ENCODE results near the gene NRROS.
"Not testable (repeated sequence)": the region's sequence is repeated elsewhere in the genome, so short reads cannot be mapped to it uniquely, and the experiment has no call there.

NRROS gene

GRCh38 chr3:196625331-196625730, 14.2 kb upstream of the NRROS start:
- DNase-seq = no peak

- DNase-seq = no peak
These were observed 11.6 kb upstream of the NRROS start for GRCh38 chr3:196627918-196628231.

GRCh38 chr3:196629228-196629627, 10.3 kb upstream of the NRROS start:
- DNase-seq = no peak

GRCh38 chr3:196631682-196632045, 7.8 kb upstream of the NRROS start:
- DNase-seq = no peak

- DNase-seq = peak; percentile 93
These were observed 7.3 kb upstream of the NRROS start for GRCh38 chr3:196632046-196632751.

GRCh38 chr3:196633555-196634151, 5.8 kb upstream of the NRROS start:
- DNase-seq = no peak

GRCh38 chr3:196634224-196634623, 5.3 kb upstream of the NRROS start:
- DNase-seq = no peak

GRCh38 chr3:196634829-196635228, 4.7 kb upstream of the NRROS start:
- no peak for DNase-seq

GRCh38 chr3:196636369-196637349, 2.8 kb upstream of the NRROS start:
- DNase-seq = no peak

GRCh38 chr3:196637941-196638340, 1.6 kb upstream of the NRROS start:
- not testable (repeated sequence) for DNase-seq

GRCh38 chr3:196638861-196639482, 522 bp upstream of the NRROS start:
- no peak for DNase-seq

- no peak for DNase-seq
These were observed 964 bp downstream of the NRROS start for GRCh38 chr3:196640297-196641018.

- DNase-seq = no peak
These were observed 2.0 kb downstream of the NRROS start for GRCh38 chr3:196641333-196642054.

- DNase-seq = no peak
These were observed 2.9 kb downstream of the NRROS start for GRCh38 chr3:196642434-196642833.

GRCh38 chr3:196643201-196643749, 3.8 kb downstream of the NRROS start:
- DNase-seq = peak; percentile 66

- DNase-seq = no peak
These were observed 4.3 kb downstream of the NRROS start for GRCh38 chr3:196643761-196644160.

GRCh38 chr3:196645096-196645495, 5.6 kb downstream of the NRROS start:
- DNase-seq = peak; percentile 38

- DNase-seq = no peak
These were observed 6.6 kb downstream of the NRROS start for GRCh38 chr3:196645897-196646665.

GRCh38 chr3:196646666-196647216, 7.2 kb downstream of the NRROS start:
- DNase-seq = no peak

GRCh38 chr3:196650740-196651311, 11.3 kb downstream of the NRROS start:
- DNase-seq = no peak

Measured in activated gamma-delta T cell treated with Interleukin-2 at 50 U/mL for 16 hours (primary cell).